Measurements from ENCODE around the gene TRPM5.

GRCh38 chr11:2409126-2409525 is 35.2 kb downstream of the TRPM5 start:
- TF ChIP-seq POLR2A (IDR thresholded peaks at IDR 0.05) = no peak
- no peak for TF ChIP-seq CTCF (IDR thresholded peaks at IDR 0.05)
- TF ChIP-seq POLR2AphosphoS5 (IDR thresholded peaks at IDR 0.05) = no peak
- no peak for TF ChIP-seq EP300 (IDR thresholded peaks at IDR 0.05)
